CD4-positive, alpha-beta T cell treated with Interleukin-10 for 1 hour (primary cell): Measurements from ENCODE around the gene LOXL1.
"Not testable (repeated sequence)": the region's sequence is repeated elsewhere in the genome, so short reads cannot be mapped to it uniquely, and the experiment has no call there.

Source experiments
- DNase-seq: peaks from one replicate; pipeline ENCODE4 v3.0.0-alpha.2; 2020

LOXL1 gene

DNA sequence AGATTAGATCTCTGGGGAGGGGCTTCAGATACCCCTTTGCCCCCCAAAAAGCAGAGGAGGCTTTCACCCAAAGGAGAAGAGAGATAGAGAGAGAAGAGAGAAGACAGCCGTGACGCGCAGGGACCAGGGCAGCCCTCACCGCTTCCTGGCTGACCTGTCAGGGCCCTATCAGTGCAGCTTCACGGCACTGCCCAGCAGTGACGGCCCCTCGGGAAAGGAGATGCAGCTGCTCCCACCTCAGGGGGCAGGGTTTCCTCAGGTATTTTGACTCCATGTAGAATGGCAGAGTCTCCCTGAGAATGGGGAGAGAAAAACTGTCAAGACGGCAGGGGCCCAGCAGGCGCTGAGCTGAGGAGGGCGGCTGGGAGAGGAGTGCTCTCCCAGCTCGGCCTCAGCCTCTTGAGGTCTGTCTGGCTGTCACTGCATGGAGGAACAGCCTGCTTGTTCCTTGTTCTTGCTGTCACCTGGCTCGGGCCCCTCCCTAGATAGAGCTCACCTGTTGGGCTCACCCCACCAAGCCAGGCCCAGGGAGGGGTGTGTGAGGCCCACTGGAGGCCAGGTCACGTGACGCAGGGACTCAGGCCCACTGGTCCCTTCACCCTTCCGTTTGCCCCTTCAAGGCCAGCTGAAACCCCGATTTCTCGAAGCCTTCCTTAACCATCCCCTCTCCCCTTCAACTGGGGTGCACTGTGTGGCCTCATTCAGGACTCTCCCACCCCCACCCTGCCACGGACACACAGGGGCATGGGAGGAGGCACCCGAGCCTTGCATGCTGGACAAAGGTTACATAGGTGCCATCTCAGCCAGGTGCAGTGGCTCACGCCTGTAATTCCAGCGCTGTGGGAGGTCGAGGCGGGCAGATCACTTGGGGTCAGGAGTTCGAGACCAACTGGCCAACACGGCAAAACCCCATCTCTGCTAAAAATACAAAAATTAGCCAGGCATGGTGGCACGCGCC, 28.2 kb downstream of the LOXL1 start:
- no peak for DNase-seq

DNA sequence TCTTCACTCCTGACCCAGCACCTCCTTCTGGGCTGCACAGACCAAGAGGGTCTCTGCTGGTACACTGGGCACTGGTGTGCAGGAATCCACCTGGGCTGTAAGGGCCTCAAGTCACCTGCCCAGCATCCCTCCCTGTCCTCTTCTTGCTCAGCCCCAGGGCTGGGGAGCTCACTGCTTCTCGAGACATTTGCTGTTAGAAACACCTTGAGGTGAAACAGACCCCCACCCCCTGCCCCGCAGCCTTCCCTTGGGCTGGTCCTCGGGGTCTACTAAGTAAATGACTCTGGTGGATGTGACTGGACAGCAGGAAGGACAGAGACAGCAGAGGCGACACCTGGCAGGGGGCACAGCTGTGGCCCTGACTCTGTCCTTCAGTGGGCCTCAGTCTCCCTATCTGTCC, 29.1 kb downstream of the LOXL1 start:
- no peak for DNase-seq

DNA sequence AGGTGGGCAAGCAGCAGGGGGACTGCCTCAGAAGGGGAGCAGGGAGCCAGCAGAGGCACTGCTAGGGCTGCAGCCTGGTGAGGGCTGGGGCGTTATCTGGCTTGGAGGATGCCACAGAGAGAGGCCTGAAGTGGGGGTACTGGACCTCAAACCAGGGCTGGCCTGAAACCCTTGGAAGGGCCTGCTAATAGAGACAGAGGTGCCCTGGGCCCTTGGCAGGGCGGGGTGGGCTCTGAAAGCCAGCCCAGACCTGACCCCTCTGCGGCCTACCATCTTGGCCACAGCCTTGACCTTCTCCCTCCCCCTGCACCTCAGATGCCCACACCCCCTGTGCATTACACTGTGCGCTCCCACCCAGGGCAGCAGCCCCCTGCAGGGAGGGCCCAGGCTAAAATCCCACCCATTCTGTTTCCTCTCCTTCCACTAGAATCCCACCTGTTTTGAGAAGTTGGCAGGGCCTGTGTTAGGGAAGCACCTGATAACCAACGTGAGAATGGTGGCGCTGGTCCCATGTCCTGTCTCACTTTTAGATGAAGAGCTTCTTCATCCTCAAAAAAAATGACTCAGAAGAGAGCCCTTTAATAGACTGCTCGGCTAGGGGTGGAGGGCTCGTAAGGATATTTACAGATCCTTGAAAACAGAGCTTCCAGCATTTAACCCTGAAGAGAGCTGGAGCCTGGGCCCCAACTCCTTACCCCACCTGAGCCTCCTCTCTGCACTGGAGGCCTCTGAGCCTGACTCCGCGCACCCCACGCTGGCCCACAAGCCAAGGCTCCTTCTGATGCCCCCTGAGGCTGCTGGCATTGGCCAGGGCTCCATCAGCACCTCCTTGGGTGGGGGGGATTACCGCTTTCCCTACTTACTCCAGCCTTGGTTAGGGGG, 29.8 kb downstream of the LOXL1 start:
- DNase-seq, result no peak

DNA sequence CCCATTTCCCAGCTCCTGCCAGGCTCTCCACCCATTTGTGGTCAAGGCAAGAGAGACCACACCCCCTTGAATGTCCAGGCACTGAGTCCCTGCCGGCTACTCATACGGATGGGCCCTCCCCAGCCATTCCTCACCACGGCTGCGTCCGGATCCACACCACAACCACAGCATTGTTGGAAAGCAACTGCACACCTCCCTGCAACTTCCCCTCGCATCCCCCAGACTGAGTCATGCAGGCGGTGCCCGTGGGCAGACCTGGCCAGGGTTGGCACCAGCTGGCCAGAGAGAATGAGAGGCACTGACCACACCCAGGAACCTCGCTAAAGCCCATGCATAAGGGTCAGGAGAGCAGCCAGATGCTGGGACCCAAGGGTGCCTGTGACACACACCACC, 30.5 kb downstream of the LOXL1 start:
- DNase-seq, result no peak

DNA sequence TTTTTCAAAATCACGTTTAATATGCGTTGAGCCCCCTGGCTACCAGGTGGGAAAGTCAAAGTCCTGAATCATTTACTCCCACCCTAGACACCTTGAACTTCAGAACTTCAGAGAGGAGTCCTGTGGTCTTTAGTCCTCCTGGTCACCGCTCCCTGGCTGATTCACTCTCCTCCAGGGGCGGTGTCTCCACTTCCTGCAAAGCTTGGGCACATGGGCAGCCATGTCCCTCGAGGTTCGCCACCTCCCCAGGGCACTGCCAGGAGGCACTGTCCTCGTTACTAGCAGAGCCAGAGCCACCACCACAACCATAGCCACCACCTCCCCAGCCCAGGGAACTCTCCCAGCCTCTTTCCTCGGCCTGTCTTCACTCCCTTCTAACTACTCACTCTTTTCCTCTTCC, 31.0 kb downstream of the LOXL1 start:
- no peak for DNase-seq

DNA sequence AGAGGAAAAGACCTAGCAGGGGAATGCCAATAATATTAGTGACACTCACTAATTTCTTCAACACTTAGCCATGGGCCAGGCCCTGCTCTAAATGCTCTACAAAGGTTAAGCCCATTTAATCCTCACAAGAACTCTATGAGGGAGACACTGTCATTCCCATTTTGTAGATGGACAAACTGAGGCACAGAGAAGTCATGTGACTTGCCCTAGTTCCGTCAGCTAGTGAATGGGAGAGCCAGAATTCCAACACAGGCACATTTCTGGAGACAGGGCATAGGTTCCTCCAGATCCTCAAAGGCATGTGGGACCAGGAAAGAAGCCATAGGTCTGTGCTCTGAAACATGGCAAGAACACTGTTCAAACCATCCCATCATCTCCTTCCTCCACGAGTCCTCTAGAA, 31.5 kb downstream of the LOXL1 start:
- no peak for DNase-seq

DNA sequence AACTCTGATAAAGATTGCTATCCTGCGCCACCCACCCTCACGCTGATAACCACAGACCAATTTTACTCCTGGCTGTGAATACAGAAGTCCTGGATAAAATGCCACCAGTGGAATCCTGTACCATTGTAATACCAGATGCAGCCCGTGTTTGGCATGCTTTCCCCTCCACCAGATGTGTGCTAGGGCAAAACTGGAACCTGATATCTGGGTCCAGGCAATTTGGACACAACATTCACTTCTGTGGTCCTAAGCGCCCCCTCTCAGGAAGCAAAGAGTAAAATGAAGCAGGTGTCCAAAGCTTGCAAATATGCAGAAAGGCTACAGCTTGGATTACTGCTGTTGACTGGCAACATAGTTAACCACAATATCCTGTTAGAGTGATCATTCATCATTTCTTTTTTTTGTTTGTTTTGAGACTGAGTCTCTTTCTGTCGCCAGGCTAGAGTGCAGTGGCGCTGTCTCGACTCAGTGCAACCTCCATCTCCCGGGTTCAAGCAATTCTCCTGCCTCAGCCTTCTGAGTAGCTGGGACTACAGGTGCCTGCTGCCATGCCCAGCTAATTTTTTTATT, 32.8 kb downstream of the LOXL1 start:
- peak; percentile 49 for DNase-seq

DNA sequence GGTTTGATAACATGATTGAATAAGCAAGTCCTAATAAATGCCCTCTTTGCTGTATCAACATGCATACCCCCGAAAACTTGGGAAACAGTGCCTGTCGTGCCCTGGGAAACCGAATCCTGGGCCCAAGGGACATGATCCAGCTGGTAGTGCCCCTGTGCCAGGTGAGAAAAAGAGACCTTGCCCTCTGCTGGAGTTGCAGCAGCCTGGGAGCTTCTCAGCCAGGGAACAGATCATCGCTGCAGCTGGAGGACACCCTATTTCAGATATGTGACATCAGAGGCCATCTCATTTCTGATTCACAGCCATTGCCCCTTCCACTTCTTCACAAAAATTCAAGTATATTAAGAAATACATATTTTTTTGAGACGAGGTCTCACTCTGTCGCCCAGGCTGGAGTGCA, 33.5 kb downstream of the LOXL1 start:
- no peak for DNase-seq

DNA sequence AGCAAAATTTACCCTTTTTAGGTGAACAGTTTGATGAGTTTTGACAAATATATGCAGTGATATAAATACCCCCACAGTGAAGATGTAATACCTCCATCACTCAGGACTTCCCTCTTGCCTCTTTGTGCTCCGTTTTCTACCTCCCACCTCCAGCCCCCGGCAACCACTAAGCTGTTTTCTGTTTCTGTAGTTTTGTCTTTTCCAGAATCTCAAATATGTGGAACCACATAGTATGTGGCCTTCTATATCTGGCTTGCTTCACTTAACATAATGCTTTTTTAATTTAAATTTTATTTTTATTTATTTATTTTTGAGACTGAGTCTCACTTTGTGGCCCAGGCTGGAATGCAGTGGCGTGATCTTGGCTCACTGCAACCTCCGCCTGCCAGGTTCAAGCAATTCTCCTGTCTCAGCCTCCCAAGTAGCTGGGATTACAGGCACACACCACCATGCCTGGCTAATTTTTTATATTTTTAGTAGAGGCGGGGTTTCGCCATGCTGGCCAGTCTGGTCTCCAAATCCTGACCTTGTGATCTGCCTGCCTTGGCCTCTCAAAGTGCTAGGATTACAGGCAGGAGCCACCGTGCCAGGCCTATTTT, 34.3 kb downstream of the LOXL1 start:
- not testable (repeated sequence) for DNase-seq

DNA sequence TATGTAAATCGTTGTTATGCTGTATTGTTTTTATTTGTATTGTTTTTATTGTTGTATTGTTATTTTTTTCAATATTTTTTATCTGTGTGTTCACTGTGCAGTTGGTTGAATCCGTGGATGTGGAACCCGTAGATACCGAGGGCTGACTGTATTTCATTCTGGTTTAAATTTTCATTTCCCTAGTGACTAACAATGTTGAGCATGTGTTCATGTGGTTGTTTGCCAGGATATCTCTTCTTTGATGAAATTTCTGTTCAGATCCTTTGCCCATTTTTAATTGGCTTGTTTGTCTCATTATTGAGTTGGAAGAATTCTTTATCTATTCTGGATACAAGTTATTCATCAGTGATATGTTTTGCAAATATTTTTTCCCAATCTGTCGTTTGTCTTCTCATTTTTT, 36.2 kb downstream of the LOXL1 start:
- DNase-seq, result no peak

DNA sequence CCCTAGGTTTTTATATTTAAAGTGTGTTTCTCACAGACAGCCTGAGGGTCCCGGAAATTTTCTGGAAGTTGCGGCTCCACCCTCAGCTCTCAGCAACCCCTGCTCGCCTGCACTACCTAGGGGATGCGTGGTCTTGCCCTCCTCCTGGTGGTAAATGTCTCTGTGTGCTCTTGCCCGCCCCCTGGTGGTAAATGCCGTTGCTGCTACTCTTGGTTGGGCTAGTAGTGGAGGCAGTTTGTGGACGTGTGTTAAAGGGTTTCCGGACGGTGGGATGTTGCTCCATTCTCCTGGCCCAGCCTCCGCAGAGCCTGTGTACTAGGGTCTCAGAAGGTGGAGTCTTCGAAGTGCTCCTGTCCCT, 38.5 kb downstream of the LOXL1 start:
- DNase-seq, result peak; percentile 88

DNA sequence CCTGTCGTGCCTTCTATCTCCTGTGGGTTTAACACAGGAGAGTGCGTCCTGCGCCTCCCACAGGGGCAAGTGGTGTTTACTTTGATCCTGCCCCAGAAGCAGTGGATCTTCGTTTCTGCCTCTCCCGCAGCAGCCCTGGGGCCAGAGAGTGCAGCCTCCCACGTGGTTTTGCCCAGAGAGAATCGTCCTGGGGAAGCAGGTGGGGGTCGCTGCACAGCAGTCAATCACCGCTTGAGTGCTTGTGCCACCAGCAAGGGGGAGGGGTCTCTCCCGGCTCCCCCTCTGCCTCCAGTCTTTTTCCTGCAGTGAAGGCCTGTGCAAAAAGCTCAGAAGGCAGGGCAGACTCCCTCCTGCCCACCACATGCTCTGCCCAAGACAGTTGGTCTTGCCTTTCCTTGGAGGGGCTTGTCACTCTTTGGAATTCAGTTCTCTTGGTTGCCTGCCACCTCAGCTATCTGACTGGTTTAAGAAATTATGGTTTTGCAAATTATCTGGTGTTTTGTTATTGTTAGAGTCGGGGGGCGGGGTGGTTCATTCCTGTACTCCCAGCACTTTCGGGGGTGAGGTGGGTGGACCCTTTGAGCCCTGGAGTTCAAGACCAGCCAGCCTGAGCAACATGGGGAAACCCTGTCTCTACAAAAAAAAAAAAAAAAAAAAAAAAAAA, 39.0 kb downstream of the LOXL1 start:
- DNase-seq, result no peak

DNA sequence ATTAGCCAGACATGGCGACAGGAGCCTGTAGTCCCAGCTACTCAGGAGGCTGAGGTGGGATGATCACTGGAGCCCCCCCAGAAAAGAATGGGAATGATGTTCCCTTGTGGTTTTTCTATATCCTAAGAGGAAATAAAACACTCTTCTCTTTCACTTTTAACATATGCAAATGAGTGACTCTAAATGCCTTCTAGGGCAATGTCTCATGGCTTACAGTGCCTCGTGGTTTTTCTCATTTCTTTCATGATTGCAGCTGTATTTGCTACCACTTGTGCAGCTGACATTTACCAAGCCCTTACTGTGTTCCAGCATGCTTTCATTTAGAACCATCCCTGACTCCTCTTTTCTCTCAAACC, 39.5 kb downstream of the LOXL1 start:
- peak; percentile 45 for DNase-seq

DNA sequence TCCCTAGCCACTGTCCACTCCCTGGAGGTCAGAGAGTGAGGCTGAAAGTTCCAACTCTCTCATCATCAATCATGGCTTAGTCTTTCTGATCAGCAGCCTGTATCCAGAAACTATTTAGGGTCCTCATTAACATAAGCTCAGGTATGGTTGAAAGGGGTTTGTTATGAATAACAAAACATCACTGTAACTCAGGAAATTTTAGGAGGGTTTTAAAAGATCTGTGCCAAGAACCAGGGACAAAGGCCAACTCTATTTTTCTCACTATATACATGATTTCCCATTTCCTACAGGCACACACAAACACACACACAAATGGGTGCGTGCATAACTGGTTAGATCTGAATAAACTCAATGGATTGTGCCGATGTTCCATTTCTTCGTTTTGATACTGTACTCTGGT, 42.2 kb downstream of the LOXL1 start:
- DNase-seq, result no peak

DNA sequence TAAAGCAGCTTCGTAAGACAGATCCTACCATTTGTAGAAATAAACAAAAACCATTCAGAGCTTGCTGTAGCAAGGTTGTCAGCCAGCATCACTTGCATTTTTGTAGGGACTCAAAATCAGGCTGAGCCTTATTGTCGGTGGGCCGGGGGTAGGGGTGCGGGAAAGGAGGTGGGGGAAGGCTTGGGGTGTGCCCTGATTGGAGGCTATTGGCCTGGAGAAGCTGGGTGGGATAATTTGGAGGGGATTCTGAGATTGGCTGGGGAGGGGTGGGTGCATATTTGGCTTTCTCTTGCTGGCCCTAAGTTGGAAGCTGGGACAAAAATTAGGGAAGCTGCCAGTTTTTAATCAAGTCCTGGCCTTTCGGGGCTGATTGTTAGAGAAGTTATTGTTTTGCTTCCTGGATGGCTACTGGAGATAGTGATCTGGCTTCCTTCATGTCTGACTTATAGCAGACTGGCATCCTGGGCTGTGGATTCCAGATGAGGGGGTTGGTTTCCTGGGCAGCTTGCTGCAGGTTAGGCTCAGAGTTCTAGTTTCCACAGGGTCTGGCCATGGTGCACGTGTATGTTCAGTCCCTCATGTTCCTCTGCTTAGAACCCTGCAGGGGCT, 43.0 kb downstream of the LOXL1 start:
- DNase-seq, result no peak

DNA sequence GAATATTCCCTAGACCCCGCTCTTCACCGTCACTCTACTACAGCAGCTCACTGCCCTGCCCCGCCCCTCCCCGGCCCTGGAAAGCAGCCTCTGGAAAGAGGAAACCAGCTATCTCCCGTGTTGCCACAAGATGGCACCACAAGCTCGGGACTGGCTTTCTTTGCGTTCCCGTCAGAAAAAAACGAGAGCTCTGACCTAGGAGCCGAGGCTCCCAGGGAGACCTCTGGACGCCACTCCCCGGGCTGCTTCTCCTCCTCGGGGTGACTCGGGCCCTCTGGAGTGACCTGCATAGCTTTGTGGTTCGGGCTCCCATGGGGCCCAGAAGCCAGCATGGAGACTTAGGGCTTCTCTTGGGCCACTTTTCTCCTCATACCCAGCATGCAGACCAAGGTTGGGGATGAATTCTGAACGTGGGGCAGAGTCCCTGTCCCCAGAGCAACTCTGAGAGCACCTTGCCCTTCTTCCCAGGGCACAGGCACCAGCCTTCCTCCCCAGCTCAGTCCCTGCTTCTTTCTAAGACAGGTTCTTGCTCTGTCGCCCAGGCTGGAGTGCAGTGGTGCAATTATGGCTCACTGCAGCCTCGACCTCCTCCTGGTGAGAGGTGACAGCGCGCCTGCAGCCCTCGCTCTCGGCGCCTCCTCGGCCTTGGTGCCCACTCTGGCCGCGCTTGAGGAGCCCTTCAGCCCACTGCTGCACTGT, 46.9 kb downstream of the LOXL1 start:
- DNase-seq, result peak; percentile 84

DNA sequence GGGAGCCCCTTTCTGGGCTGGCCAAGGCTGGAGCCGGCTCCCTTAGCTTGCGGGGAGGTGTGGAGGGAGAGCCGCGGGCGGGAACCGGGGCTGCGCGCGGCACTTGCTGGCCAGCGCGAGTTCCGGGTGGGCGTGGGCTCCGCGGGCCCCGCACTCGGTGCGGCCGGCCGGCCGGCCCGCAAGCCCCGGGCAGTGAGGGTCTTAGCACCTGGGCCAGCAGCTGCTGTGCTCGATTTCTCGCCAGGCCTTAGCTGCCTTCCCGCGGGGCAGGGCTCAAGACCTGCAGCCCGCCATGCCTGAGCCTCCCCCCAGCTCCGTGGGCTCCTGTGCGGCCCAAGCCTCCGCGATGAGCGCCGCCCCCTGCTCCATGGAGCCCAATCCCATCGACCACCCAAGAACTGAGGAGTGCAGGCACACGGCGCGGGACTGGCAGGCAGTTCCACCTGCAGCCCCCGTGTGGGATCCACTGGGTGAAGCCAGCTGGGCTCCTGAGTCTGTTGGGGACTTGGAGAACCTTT, 47.5 kb downstream of the LOXL1 start:
- DNase-seq, result not testable (repeated sequence)

DNA sequence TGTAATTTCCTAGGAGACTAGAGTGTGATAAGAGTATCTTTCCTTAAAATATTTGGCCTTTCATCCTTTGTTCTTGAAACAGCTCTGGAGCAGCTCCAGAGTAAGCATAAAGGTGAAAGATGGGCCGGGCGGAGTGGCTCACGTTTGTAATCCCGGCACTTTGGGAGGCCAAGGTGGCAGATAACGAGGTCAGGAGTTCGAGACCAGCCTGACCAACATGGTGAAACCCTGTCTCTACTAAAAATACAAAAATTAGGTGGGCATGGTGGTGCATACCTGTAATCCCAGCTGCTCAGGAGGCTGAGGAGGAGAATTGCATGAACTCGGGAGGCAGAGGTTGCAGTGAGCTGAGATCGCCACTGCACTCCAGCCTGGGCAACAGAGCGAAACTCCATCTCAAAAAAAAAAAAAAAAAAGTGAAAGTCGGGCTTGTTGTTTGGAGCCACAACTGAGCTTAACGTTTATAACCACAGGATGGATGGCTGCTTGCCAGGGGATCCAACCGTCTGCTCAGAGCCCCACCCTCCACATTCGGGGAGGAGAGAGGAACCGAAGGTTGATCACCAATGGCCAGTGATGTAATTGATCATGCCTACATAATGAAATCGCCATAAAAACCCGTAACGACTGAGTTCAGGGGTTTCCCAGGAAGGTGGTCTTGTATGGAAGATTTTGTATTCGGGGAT, 49.3 kb downstream of the LOXL1 start:
- DNase-seq, result peak; percentile 52

DNA sequence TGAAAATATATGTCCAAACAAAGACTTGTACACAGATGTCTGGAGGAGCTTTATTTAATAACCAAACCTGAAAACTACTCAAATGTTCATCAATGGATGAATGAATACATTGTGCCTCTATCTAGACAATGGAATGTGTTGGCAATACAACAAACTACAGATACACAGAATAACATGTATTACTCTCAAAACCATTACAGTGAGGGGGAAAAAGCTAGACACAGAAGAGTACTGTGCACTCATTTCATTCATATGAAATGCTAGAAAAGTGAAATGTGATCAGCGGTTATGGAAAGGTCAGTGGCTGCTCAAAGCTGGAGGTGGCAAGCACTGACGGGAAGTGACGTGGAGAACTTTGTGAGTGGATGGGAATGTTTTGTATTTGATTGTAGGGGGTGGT, 52.6 kb downstream of the LOXL1 start:
- no peak for DNase-seq

DNA sequence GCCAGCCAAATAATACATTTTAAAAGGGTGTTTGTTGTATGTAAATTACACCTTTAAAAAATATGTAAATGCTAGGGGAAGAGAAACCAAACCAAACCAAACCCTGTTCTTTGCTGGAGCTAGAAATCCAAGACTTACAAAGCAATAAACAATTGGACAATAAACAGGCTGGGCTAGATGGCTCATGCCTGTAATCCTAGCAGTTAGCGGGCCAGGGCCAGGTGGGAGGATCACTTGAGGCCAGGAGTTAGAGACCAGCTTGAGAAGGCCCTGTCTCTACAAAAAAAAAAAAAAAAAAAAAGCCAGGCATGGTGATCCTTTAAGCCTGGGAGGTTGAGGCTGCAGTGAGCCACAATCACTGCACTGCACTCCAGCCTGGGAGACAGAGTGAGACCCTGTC, 53.4 kb downstream of the LOXL1 start:
- DNase-seq, result no peak

DNA sequence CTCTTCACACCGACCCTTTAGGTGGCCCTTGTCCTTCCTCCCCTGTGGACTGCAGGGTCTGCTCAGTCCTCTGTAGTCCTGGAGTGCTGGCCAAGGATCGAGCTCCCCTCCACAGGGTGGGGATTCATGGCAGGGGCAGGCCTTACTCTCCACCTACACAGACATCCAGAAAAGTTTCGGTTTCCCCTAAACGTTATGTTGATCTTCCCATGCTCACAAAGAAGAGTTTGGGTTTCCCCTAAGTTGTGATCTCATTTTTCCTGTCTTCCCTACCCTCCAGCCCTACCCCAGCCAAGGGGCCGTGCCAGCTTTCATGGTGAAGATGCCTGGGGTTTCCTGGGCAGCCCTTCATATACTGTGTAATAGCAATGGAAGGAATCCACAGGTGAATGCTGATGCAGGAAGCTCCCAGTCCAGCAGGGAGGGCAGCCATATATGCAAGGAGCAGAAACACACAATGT, 55.5 kb downstream of the LOXL1 start:
- no peak for DNase-seq
